B cell (primary cell): ENCODE data around the gene FARP1.

ENCODE experiments used
- CTCF ChIP-seq: fragments of 200-600 bp; IDR thresholded peaks from one replicate; pipeline ENCODE4 v1.8.0; 2022; ENCODE audit warnings: antibody characterized with exemption, mild to moderate bottlenecking
- EZH2 ChIP-seq: IDR thresholded peaks from 2 replicates; pipeline ENCODE4 v1.6.1; 2012; ENCODE audit warnings: borderline replicate concordance, low read depth, mild to moderate bottlenecking, moderate library complexity, low read length; ENCODE audit not compliant: insufficient read depth, poor library complexity, severe bottlenecking

- TF ChIP-seq CTCF (no peak), EZH2 (no peak)
These were observed 262.2 kb downstream of the FARP1 start for GRCh38 chr13:98405107-98405571.
